ENCODE measurements around the gene NHLRC4.
A peak's percentile ranks its signal among the peaks of the same experiment; 100 is the strongest.

Gene NHLRC4

GRCh38 chr16:530111-530817 is 36.5 kb upstream of the NHLRC4 start (continued):
- TF ChIP-seq GLIS1 (tag by site-specific recombination; IDR thresholded peaks at IDR 0.05) = peak; percentile 20; the same call in 1 of the 2 replicates
- TF ChIP-seq ZNF223 (tag by site-specific recombination; IDR thresholded peaks at IDR 0.05) = no peak
- TF ChIP-seq ZBTB21 (tag by site-specific recombination; IDR thresholded peaks at IDR 0.05) = no peak
- peak; percentile 90 for TF ChIP-seq KLF1 (tag by site-specific recombination; IDR thresholded peaks at IDR 0.05)
- no peak for TF ChIP-seq ZNF280C (tag by site-specific recombination; IDR thresholded peaks at IDR 0.05)
- TF ChIP-seq GLIS2 (tag by site-specific recombination; IDR thresholded peaks at IDR 0.05) = peak; percentile 41
- no peak for TF ChIP-seq ZNF26 (tag by site-specific recombination; IDR thresholded peaks at IDR 0.05)
- TF ChIP-seq INSM2 (tag by site-specific recombination; IDR thresholded peaks at IDR 0.05) = no peak
- no peak for TF ChIP-seq CTCF (tag by site-specific recombination; IDR thresholded peaks at IDR 0.05)
- TF ChIP-seq, protein P1, sequence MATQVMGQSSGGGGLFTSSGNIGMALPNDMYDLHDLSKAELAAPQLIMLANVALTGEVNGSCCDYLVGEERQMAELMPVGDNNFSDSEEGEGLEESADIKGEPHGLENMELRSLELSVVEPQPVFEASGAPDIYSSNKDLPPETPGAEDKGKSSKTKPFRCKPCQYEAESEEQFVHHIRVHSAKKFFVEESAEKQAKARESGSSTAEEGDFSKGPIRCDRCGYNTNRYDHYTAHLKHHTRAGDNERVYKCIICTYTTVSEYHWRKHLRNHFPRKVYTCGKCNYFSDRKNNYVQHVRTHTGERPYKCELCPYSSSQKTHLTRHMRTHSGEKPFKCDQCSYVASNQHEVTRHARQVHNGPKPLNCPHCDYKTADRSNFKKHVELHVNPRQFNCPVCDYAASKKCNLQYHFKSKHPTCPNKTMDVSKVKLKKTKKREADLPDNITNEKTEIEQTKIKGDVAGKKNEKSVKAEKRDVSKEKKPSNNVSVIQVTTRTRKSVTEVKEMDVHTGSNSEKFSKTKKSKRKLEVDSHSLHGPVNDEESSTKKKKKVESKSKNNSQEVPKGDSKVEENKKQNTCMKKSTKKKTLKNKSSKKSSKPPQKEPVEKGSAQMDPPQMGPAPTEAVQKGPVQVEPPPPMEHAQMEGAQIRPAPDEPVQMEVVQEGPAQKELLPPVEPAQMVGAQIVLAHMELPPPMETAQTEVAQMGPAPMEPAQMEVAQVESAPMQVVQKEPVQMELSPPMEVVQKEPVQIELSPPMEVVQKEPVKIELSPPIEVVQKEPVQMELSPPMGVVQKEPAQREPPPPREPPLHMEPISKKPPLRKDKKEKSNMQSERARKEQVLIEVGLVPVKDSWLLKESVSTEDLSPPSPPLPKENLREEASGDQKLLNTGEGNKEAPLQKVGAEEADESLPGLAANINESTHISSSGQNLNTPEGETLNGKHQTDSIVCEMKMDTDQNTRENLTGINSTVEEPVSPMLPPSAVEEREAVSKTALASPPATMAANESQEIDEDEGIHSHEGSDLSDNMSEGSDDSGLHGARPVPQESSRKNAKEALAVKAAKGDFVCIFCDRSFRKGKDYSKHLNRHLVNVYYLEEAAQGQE (tag by site-specific recombination; IDR thresholded peaks at IDR 0.05) = no peak
- TF ChIP-seq ZNF37A (tag by site-specific recombination; IDR thresholded peaks at IDR 0.05) = no peak
- TF ChIP-seq ZNF596 (tag by site-specific recombination; IDR thresholded peaks at IDR 0.05) = no peak
- TF ChIP-seq, protein P2, sequence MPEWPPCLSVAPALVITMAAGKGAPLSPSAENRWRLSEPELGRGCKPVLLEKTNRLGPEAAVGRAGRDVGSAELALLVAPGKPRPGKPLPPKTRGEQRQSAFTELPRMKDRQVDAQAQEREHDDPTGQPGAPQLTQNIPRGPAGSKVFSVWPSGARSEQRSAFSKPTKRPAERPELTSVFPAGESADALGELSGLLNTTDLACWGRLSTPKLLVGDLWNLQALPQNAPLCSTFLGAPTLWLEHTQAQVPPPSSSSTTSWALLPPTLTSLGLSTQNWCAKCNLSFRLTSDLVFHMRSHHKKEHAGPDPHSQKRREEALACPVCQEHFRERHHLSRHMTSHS (tag by site-specific recombination; IDR thresholded peaks at IDR 0.05) = no peak
- TF ChIP-seq MEIS1 (CRISPR knock-in tag; IDR thresholded peaks at IDR 0.05; ENCODE audit: borderline replicate concordance) = no peak
- no peak for TF ChIP-seq ZNF175 (tag by site-specific recombination; IDR thresholded peaks at IDR 0.05)

Measured in HEK293 (cell line).